ENCODE measurements around the gene MDGA2.

MDGA2 gene

GRCh38 chr14:46840944-46841720 lies 834.3 kb downstream of the MDGA2 start:
- no peak for DNase-seq

GRCh38 chr14:46820291-46820690 lies 855.1 kb downstream of the MDGA2 start:
- DNase-seq: no peak

GRCh38 chr14:46819117-46819516 lies 856.3 kb downstream of the MDGA2 start:
- no peak for DNase-seq

- no peak for DNase-seq
These were observed 857.3 kb downstream of the MDGA2 start for GRCh38 chr14:46818147-46818546.

- DNase-seq: no peak
These were observed 882.3 kb downstream of the MDGA2 start for GRCh38 chr14:46793144-46793543.
